Transverse colon (tissue), 3 donors: ENCODE results near the gene LRRN1.

Experiments
- POLR2A ChIP-seq: fragments of 450-650 bp; IDR thresholded peaks from one replicate; pipeline ENCODE4 v1.6.1; 2016; ENCODE audit warnings: antibody characterized with exemption, mild to moderate bottlenecking, moderate library complexity
- TF ChIP-seq, protein P1 (sequence below), 5 experiments: fragments of 200-600 bp in 3 of 5; fragments of 450-650 bp in 2 of 5; sonication (generic) in 3 of 5; IDR thresholded peaks; 1 replicate in 2 of 5; 2 replicates in 3 of 5; pipeline ENCODE4 v1.5.1; 2016 to 2017; ENCODE audit warnings: antibody characterized with exemption in 5 of 5, inconsistent platforms in 3 of 5, mild to moderate bottlenecking in 2 of 5, moderate library complexity in 1 of 5

- TF ChIP-seq POLR2A: no peak
- TF ChIP-seq, protein P1, sequence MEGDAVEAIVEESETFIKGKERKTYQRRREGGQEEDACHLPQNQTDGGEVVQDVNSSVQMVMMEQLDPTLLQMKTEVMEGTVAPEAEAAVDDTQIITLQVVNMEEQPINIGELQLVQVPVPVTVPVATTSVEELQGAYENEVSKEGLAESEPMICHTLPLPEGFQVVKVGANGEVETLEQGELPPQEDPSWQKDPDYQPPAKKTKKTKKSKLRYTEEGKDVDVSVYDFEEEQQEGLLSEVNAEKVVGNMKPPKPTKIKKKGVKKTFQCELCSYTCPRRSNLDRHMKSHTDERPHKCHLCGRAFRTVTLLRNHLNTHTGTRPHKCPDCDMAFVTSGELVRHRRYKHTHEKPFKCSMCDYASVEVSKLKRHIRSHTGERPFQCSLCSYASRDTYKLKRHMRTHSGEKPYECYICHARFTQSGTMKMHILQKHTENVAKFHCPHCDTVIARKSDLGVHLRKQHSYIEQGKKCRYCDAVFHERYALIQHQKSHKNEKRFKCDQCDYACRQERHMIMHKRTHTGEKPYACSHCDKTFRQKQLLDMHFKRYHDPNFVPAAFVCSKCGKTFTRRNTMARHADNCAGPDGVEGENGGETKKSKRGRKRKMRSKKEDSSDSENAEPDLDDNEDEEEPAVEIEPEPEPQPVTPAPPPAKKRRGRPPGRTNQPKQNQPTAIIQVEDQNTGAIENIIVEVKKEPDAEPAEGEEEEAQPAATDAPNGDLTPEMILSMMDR (IDR thresholded peaks at IDR 0.05): no peak
Measured at GRCh38 chr3:3799173-3800079, at the start of gene LRRN1.
